ENCODE measurements around the gene PHACTR1. TPM values are rescaled to one million over a fixed set of nuclear protein-coding genes. Genes with fewer than 3 reads are reported as not detected.
"Not testable (repeated sequence)": the region's sequence is repeated elsewhere in the genome, so short reads cannot be mapped to it uniquely, and the experiment has no call there.

PHACTR1 gene
- total RNA-seq, 1 experiment from 2014 or later = not detected

DNA sequence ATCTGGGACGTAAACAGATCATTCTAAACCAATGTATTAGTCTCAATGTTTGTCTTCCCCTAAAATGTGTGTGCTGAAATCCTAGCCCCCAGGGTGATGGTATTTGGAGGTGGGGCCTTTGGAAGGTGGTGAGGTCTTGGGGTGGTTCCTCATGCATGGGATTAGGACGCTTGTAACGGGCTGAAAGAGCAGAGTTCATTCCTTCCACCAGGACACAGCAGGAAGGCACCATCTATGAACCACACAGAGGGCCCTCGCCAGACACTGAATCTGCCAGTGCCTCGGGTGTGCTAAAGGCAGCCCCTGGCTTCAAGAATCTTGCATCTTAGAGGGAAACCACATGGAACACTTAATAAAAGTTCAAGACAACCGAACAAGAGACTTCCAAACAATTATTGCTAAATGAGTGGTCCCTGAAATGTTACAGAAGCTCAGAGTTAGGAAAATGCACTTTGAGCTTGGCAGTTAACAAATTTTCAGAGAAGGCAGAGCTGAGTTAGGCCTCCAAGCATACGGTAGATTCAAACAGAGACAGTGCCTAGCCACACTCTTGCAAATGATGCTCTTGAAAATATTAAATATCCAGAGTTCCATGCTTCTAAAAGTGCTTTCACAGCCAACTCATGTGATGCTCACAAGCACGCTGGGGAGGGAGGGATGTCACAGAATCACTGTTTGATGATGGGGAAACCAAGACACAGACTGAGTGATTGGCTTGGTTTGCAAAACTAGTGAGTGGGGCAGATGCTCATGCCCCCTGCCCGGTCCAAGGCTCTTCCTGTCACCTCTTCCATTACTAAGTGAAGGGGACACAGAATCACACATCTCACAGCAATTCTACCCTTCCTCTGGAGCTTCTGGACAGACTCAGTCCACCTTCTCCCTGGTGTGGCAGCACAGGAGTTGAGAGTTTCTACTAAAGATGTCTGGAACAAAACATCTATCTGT, 584.4 kb downstream of the PHACTR1 start:
- DNase-seq (ENCODE audit: low read depth) = no peak
- in situ Hi-C loops (cut with HindIII; ENCODE audit: low pct_unique_long_range_greater_than_20kb, low sequenced_read_pairs) = no loop called here

DNA sequence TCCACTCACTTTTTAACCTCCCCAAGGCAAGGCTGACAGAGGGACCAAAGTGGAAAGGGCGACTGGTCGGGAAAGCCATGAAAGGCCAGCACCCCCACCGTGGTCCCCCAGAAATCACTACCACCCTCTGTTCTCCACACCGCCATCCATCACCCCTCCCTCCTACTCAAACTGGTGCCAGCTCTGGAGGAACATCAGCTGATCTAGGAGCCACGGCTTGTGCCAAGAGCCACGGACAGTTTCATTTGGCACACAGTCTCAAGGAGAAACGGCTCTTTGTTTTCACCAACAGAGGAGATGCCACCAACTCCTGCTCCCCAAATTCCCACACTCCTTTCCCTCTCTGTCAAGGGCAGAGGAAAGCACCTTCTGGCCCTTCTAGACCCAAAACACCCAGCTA, 585.7 kb downstream of the PHACTR1 start:
- in situ Hi-C loops (cut with HindIII; ENCODE audit: low pct_unique_long_range_greater_than_20kb, low sequenced_read_pairs) = no loop called here
- no peak for DNase-seq (ENCODE audit: low read depth)

GRCh38 chr6:13302751-13303667, 586.4 kb downstream of the PHACTR1 start:
- DNase-seq (ENCODE audit: low read depth) = peak; percentile 94
- in situ Hi-C loops (cut with HindIII; ENCODE audit: low pct_unique_long_range_greater_than_20kb, low sequenced_read_pairs) = no loop called here

- in situ Hi-C loops (cut with HindIII; ENCODE audit: low pct_unique_long_range_greater_than_20kb, low sequenced_read_pairs) = no loop called here
- peak; percentile 17 for DNase-seq (ENCODE audit: low read depth)
Measured at GRCh38 chr6:13303668-13304017, 587.1 kb downstream of the PHACTR1 start.

DNA sequence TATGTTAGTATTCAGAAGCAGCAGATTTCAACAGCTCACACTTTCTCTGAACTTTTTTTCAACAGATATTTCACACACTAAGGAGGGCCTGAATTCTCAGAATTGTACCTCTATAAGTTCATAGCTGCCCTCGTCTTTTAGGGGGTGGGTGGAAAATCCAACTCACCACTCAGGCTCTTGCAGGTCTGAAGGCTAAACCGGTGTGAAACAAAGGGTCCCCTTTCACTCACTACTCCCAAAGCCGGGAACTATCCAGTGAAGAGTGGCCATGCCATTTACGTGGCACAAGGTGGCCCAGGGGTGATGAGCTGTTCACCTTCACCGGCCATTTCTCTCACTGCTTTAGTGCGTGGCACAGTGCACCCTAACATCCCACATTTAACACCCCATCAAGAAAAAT, 587.5 kb downstream of the PHACTR1 start:
- DNase-seq (ENCODE audit: low read depth) = no peak
- in situ Hi-C loops (cut with HindIII; ENCODE audit: low pct_unique_long_range_greater_than_20kb, low sequenced_read_pairs) = no loop called here

DNA sequence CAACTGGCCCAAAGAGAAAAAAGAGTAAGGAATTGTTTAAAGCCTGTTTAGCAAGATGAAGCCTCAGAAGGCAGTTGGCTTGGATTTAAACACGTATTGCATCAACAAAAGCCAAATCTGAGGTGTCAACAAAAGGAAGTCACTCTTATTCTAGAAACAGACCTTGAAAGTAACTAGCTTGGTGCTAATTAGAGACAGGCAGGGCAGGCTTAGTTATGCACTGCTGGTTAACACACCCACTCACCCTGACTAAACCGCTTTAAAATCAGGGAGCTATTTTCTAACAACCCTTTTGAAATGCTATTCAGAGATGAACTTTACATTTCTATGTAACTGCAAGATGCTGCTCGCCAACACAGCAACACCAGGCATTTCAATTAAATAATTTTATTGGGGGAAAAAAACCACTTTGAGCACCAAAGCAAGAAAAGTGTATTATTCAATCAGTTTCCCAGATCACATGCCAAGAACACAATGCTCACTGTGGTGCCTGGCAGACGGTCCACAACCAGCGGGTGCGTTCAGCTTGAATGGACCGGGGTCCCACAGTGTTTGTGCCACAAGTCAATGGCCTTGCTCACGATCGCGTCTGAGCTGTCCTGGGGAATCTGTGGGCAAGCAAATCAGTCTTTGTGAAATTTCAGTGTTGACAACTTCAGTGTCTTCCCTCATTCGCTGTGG, 588.2 kb downstream of the PHACTR1 start:
- in situ Hi-C loops (cut with HindIII; ENCODE audit: low pct_unique_long_range_greater_than_20kb, low sequenced_read_pairs) = no loop called here
- DNase-seq (ENCODE audit: low read depth) = no peak

DNA sequence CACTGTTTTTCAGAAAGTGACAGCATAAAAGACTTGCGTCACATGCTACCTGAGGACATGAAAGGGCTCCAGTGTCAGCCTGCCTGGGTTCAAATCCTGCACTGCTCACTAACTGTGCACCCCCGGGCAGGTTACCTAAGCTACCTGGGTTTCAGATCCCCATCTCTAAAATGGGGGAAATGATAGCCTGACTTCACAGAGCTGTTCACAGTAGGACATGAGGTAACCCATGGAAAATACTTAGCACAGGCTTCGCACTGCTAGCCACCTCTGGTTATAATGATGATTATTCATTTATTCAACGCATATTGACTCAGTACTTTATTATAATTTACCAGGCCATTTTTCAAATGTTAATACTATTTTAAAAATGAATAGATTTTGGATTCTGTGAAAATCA, 588.7 kb downstream of the PHACTR1 start:
- in situ Hi-C loops (cut with HindIII; ENCODE audit: low pct_unique_long_range_greater_than_20kb, low sequenced_read_pairs) = no loop called here

GRCh38 chr6:13305791-13306190, 589.2 kb downstream of the PHACTR1 start:
- in situ Hi-C loops (cut with HindIII; ENCODE audit: low pct_unique_long_range_greater_than_20kb, low sequenced_read_pairs) = no loop called here
- no peak for DNase-seq (ENCODE audit: low read depth)

More for the DNA sequence above, 588.7 kb downstream of the PHACTR1 start:
- no peak for DNase-seq (ENCODE audit: low read depth)

- DNase-seq (ENCODE audit: low read depth) = peak; percentile 77
- in situ Hi-C loops (cut with HindIII; ENCODE audit: low pct_unique_long_range_greater_than_20kb, low sequenced_read_pairs) = no loop called here
Measured at GRCh38 chr6:13307508-13307995, 591.0 kb downstream of the PHACTR1 start.

- DNase-seq (ENCODE audit: low read depth) = no peak
- in situ Hi-C loops (cut with HindIII; ENCODE audit: low pct_unique_long_range_greater_than_20kb, low sequenced_read_pairs) = no loop called here
Measured at GRCh38 chr6:13308332-13308731, 591.8 kb downstream of the PHACTR1 start.

GRCh38 chr6:13311155-13311554, 594.6 kb downstream of the PHACTR1 start:
- in situ Hi-C loops (cut with HindIII; ENCODE audit: low pct_unique_long_range_greater_than_20kb, low sequenced_read_pairs) = no loop called here
- DNase-seq (ENCODE audit: low read depth) = no peak

- in situ Hi-C loops (cut with HindIII; ENCODE audit: low pct_unique_long_range_greater_than_20kb, low sequenced_read_pairs) = no loop called here
- no peak for DNase-seq (ENCODE audit: low read depth)
Measured at GRCh38 chr6:13314806-13315205, 598.2 kb downstream of the PHACTR1 start.

GRCh38 chr6:13315896-13316295, 599.3 kb downstream of the PHACTR1 start:
- in situ Hi-C loops (cut with HindIII; ENCODE audit: low pct_unique_long_range_greater_than_20kb, low sequenced_read_pairs) = no loop called here
- DNase-seq (ENCODE audit: low read depth) = no peak

DNA sequence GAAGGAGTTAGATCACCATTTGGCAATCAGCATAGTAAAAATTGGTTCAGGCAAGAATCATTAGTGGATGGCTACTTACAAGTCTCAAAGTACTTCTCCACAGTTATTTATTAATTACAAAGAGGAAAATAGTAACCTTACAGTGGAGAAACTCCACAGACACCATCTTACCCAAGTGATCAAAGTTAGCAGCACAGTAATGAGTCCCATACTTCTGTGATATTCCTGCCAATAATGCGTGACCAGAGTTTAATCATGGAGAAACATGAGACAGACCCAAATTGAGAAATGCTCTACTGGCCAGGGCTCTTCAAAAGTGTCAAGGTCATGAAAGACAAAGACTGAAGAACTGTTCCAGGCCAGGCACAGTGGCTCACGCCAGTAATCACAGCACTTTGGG, 602.3 kb downstream of the PHACTR1 start:
- no peak for DNase-seq (ENCODE audit: low read depth)
- in situ Hi-C loops (cut with HindIII; ENCODE audit: low pct_unique_long_range_greater_than_20kb, low sequenced_read_pairs) = no loop called here

DNA sequence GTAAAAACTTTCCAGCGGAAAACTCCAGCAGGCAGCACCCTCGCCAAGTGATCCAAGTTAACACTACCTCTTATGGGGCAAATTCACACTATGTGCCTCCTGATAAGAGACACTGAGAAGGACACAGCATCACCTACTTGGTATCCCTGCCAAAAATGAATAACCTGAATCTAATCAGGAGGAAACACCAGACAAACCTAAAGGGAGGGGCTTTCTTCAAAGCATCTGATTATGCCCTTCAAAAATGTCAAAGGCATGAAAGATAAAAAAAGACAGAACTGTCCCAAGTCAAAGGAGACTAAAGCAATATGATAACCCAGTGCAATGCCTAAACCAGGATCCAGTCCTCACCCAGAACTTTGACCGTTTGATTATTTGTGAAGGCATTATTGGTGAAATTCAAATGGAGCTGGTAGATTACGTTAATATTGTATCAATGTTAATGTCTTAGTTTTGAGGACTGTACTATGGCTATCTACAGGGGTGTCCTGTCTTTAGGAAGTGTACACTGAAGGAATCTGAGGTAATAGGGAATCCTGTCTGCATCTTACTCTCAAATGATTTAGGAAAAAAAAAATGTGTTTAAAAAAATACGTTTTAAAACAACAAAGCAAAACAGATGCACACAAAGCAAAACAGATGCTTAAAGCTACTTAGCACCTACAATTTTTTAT, 603.5 kb downstream of the PHACTR1 start:
- DNase-seq (ENCODE audit: low read depth) = no peak
- in situ Hi-C loops (cut with HindIII; ENCODE audit: low pct_unique_long_range_greater_than_20kb, low sequenced_read_pairs) = no loop called here

DNA sequence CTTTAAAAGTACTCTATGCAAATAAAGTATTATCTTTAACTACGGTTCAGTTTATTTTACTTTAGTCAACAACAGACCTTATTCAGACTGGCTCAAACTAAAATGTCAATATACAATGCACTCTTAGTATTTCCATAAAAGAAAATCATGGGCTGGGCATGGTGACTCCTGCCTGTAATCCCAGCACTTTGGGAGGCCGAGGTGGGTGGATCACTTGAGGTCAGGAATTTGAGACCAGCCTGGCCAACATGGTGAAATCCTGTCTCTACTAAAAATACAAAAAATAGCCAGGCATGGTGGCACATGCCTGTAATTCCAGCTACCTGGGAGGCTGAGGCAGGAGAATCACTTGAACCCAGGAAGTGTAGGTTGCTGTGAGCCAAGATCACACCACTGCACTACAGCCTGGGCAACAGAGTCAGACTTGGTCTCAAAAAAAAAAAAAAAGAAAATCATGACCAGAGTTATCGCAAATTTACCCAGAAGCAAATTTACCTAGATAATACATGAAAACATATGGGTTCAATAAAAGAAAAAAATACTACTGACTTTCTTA, 609.5 kb downstream of the PHACTR1 start:
- in situ Hi-C loops (cut with HindIII; ENCODE audit: low pct_unique_long_range_greater_than_20kb, low sequenced_read_pairs); DNase-seq (ENCODE audit: low read depth): not testable (repeated sequence)

DNA sequence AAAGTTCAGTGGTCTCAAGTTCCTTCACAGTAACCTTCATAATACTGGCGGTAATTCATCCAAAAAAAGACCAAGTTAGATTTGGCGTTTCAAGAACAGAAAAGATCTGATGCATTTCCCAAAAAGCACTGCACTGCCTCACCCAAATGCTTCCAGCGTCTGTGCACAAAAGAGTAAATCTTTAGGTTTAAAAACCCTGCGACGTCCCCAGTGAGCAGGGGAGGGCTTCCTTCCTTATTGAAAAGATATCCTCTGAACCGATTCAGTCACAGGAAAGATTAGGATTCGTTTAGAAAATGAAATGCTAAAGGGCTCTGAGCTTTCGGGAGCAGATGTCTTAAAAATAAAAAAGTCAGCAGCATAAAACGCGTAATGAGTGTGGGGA, 611.1 kb downstream of the PHACTR1 start:
- DNase-seq (ENCODE audit: low read depth) = no peak

More for the DNA sequence above, 611.1 kb downstream of the PHACTR1 start:
- in situ Hi-C loops (cut with HindIII; ENCODE audit: low pct_unique_long_range_greater_than_20kb, low sequenced_read_pairs) = no loop called here

Data from Caki2 (cell line).